Esophagus squamous epithelium (tissue), 4 donors: ENCODE measurements around the gene ARL10.

Experiments used
- POLR2A ChIP-seq, 4 donors: fragments of 450-650 bp; IDR thresholded peaks; one replicate each; pipeline ENCODE4 v1.6.1; 2017; ENCODE audit warnings: antibody characterized with exemption in 4 of 4, mild to moderate bottlenecking in 4 of 4, moderate library complexity in 3 of 4
- TF ChIP-seq, protein P1 (sequence below), 6 experiments: fragments of 450-650 bp in 4 of 6; fragments of 200-600 bp in 2 of 6; sonication (generic) in 2 of 6; IDR thresholded peaks; one replicate each; pipeline ENCODE4 v1.5.1; 2016 to 2019; ENCODE audit warnings: antibody characterized with exemption in 6 of 6, mild to moderate bottlenecking in 4 of 6, moderate library complexity in 4 of 6

GRCh38 chr5:176317534-176318374 lies 47.5 kb upstream of the ARL10 start:
- TF ChIP-seq, protein P1, sequence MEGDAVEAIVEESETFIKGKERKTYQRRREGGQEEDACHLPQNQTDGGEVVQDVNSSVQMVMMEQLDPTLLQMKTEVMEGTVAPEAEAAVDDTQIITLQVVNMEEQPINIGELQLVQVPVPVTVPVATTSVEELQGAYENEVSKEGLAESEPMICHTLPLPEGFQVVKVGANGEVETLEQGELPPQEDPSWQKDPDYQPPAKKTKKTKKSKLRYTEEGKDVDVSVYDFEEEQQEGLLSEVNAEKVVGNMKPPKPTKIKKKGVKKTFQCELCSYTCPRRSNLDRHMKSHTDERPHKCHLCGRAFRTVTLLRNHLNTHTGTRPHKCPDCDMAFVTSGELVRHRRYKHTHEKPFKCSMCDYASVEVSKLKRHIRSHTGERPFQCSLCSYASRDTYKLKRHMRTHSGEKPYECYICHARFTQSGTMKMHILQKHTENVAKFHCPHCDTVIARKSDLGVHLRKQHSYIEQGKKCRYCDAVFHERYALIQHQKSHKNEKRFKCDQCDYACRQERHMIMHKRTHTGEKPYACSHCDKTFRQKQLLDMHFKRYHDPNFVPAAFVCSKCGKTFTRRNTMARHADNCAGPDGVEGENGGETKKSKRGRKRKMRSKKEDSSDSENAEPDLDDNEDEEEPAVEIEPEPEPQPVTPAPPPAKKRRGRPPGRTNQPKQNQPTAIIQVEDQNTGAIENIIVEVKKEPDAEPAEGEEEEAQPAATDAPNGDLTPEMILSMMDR (IDR thresholded peaks at IDR 0.05): no peak
- TF ChIP-seq POLR2A (IDR thresholded peaks at IDR 0.05): no peak
